Mesendoderm (in vitro differentiated cells): ENCODE data around the gene KIF2A.

Source experiments
- DNase-seq: peaks from one replicate; pipeline ENCODE4 v3.0.0; 2013
- H2AK5ac ChIP-seq: 2 replicates; pipeline ENCODE4 v1.6.1; 2013; ENCODE audit warnings: low read length, inconsistent platforms
- H2BK120ac ChIP-seq: 2 replicates; pipeline ENCODE4 v1.6.1; 2013; ENCODE audit warnings: low read depth, mild to moderate bottlenecking, low read length, moderate library complexity, mixed read lengths
- H2BK15ac ChIP-seq: replicated peaks from 2 replicates; pipeline ENCODE4 v1.6.1; 2013; ENCODE audit warnings: low read depth, mild to moderate bottlenecking, moderate library complexity
- H2BK5ac ChIP-seq: 2 replicates; pipeline ENCODE4 v1.6.1; 2013; ENCODE audit warnings: low read length, inconsistent platforms
- H3K18ac ChIP-seq: 2 replicates; pipeline ENCODE4 v1.6.1; 2013; ENCODE audit warnings: mild to moderate bottlenecking, low read length, mixed read lengths
- H3K23ac ChIP-seq: one replicate; pipeline ENCODE4 v1.6.1; 2013; ENCODE audit warnings: low read length
- H3K27ac ChIP-seq: 2 replicates; pipeline ENCODE4 v1.5.1; 2013; ENCODE audit warnings: low read depth, mild to moderate bottlenecking, inconsistent platforms, low read length, moderate library complexity
- H3K27me3 ChIP-seq: 2 replicates; pipeline ENCODE4 v1.6.1; 2013; ENCODE audit warnings: low read length, control low read depth, mild to moderate bottlenecking, inconsistent platforms; ENCODE audit not compliant: insufficient read depth, poor library complexity
- H3K36me3 ChIP-seq: 2 replicates; pipeline ENCODE4 v1.6.1; 2013; ENCODE audit warnings: low read length, inconsistent platforms; ENCODE audit not compliant: control insufficient read depth, insufficient read depth
- H3K4ac ChIP-seq: one replicate; pipeline ENCODE4 v1.6.1; 2013; ENCODE audit warnings: low read depth, mild to moderate bottlenecking, low read length, moderate library complexity
- H3K4me1 ChIP-seq: 2 replicates; pipeline ENCODE4 v1.6.1; 2013; ENCODE audit warnings: low read depth, low read length, inconsistent platforms; ENCODE audit not compliant: control insufficient read depth
- H3K4me2 ChIP-seq: 2 replicates; pipeline ENCODE4 v1.6.1; 2013; ENCODE audit warnings: low read length
- H3K4me3 ChIP-seq: 2 replicates; pipeline ENCODE4 v1.5.1; 2013; ENCODE audit warnings: mild to moderate bottlenecking, low read length
- H3K56ac ChIP-seq: one replicate; pipeline ENCODE4 v1.6.1; 2013; ENCODE audit warnings: low read length
- H3K79me1 ChIP-seq: 2 replicates; pipeline ENCODE4 v1.6.1; 2013; ENCODE audit warnings: low read length, inconsistent platforms
- H3K79me2 ChIP-seq: 2 replicates; pipeline ENCODE4 v1.6.1; 2013; ENCODE audit warnings: mild to moderate bottlenecking, low read length; ENCODE audit not compliant: control insufficient read depth, insufficient read depth
- H3K9ac ChIP-seq: 2 replicates; pipeline ENCODE4 v1.6.1; 2013; ENCODE audit warnings: low read length, inconsistent platforms
- H4K5ac ChIP-seq: one replicate; pipeline ENCODE4 v1.6.1; 2013; ENCODE audit warnings: low read length
- H4K8ac ChIP-seq: one replicate; pipeline ENCODE4 v1.6.1; 2013; ENCODE audit warnings: low read depth, mild to moderate bottlenecking, control low read depth, low read length, moderate library complexity
- WGBS: extraction: QIAGEN DNeasy Blood & Tissue Kit; methylation state at CpG from one replicate; pipeline ENCODE4 v1.1.7; 2013; ENCODE audit warnings: low lambda C conversion rate, missing lambda C conversion rate; ENCODE audit not compliant: insufficient coverage; ENCODE audit errors: extremely low coverage; 5-methylcytosine and 5-hydroxymethylcytosine counted together

The KIF2A gene

GRCh38 chr5:62273687-62274086 lies 32.3 kb upstream of the KIF2A start:
- H3K9ac ChIP-seq, result no peak overlapping the region
- H3K27ac ChIP-seq, result no peak overlapping the region
- H3K36me3 ChIP-seq, result no peaks in the 10 kb centered on the region
- H3K56ac ChIP-seq, result no peak overlapping the region
- no peak overlapping the region for H4K8ac ChIP-seq
- no peak overlapping the region for H3K4me3 ChIP-seq
- H2BK120ac ChIP-seq, result no peak overlapping the region
- no CpG with 5 or more reads among the region's 3 CpGs for WGBS
- H3K27me3 ChIP-seq, result no peaks in the 10 kb centered on the region
- H3K79me2 ChIP-seq, result no peaks in the 10 kb centered on the region
- no peak overlapping the region for H3K4me2 ChIP-seq
- no peak overlapping the region for H3K18ac ChIP-seq
- DNase-seq, result no peak
- no peaks in the 10 kb centered on the region for H3K4me1 ChIP-seq
- no peak overlapping the region for H2BK15ac ChIP-seq
- no peak overlapping the region for H3K4ac ChIP-seq
- no peaks in the 10 kb centered on the region for H3K79me1 ChIP-seq
- H4K5ac ChIP-seq, result no peak overlapping the region
- no peak overlapping the region for H3K23ac ChIP-seq
- no peak overlapping the region for H2AK5ac ChIP-seq
- no peak overlapping the region for H2BK5ac ChIP-seq

- Histone ChIP-seq H3K18ac (no peak overlapping the region), H3K9ac (no peak overlapping the region), H3K4me2 (no peak overlapping the region), H3K79me2 (no peaks in the 10 kb centered on the region), H3K79me1 (no peaks in the 10 kb centered on the region), H4K5ac (no peak overlapping the region), H3K4me1 (no peaks in the 10 kb centered on the region), H3K36me3 (no peaks in the 10 kb centered on the region), H2AK5ac (no peak overlapping the region), H3K4me3 (no peak overlapping the region), H3K56ac (no peak overlapping the region), H3K27ac (no peak overlapping the region), H3K27me3 (no peaks in the 10 kb centered on the region), H4K8ac (no peak overlapping the region), H3K23ac (no peak overlapping the region), H2BK120ac (no peak overlapping the region), H2BK5ac (no peak overlapping the region), H2BK15ac (no peak overlapping the region), H3K4ac (no peak overlapping the region)
- DNase-seq, result no peak
- no CpG with 5 or more reads among the region's 1 CpG for WGBS
These were observed 30.4 kb upstream of the KIF2A start for GRCh38 chr5:62275581-62275980.

- no peak overlapping the region for H2AK5ac ChIP-seq
- no peak overlapping the region for H2BK5ac ChIP-seq
- H3K79me1 ChIP-seq, result no peaks in the 10 kb centered on the region
- H3K18ac ChIP-seq, result no peak overlapping the region
- no peak overlapping the region for H3K4ac ChIP-seq
- no peak overlapping the region for H4K8ac ChIP-seq
- no peak overlapping the region for H3K9ac ChIP-seq
- no peak overlapping the region for H3K4me2 ChIP-seq
- no peak overlapping the region for H2BK120ac ChIP-seq
- H3K56ac ChIP-seq, result no peak overlapping the region
- no peak overlapping the region for H2BK15ac ChIP-seq
- H3K23ac ChIP-seq, result no peak overlapping the region
- no peaks in the 10 kb centered on the region for H3K79me2 ChIP-seq
- no CpG with 5 or more reads among the region's 3 CpGs for WGBS
- no peaks in the 10 kb centered on the region for H3K36me3 ChIP-seq
- H3K27ac ChIP-seq, result no peak overlapping the region
- H3K4me1 ChIP-seq, result no peaks in the 10 kb centered on the region
- no peak overlapping the region for H3K4me3 ChIP-seq
- no peak for DNase-seq
- no peak overlapping the region for H4K5ac ChIP-seq
- H3K27me3 ChIP-seq, result no peaks in the 10 kb centered on the region
These were observed 24.6 kb upstream of the KIF2A start for GRCh38 chr5:62281411-62281810.

GRCh38 chr5:62282064-62282463 lies 23.9 kb upstream of the KIF2A start:
- H2BK120ac ChIP-seq, result no peak overlapping the region
- no peaks in the 10 kb centered on the region for H3K27me3 ChIP-seq
- H3K23ac ChIP-seq, result no peak overlapping the region
- no peak overlapping the region for H3K9ac ChIP-seq
- no peak overlapping the region for H3K4me3 ChIP-seq
- H3K36me3 ChIP-seq, result no peaks in the 10 kb centered on the region
- no peaks in the 10 kb centered on the region for H3K79me2 ChIP-seq
- H3K4ac ChIP-seq, result no peak overlapping the region
- H3K18ac ChIP-seq, result no peak overlapping the region
- H3K4me2 ChIP-seq, result no peak overlapping the region
- no peak overlapping the region for H2BK5ac ChIP-seq
- no peaks in the 10 kb centered on the region for H3K79me1 ChIP-seq
- no peak overlapping the region for H2BK15ac ChIP-seq
- H4K8ac ChIP-seq, result no peak overlapping the region
- H2AK5ac ChIP-seq, result no peak overlapping the region
- no peak for DNase-seq
- no peaks in the 10 kb centered on the region for H3K4me1 ChIP-seq
- no CpG with 5 or more reads among the region's 5 CpGs for WGBS
- no peak overlapping the region for H3K56ac ChIP-seq
- no peak overlapping the region for H4K5ac ChIP-seq
- no peak overlapping the region for H3K27ac ChIP-seq

GRCh38 chr5:62283005-62283404 lies 23.0 kb upstream of the KIF2A start:
- no peak overlapping the region for H3K4ac ChIP-seq
- DNase-seq, result no peak
- H3K4me3 ChIP-seq, result no peak overlapping the region
- no peak overlapping the region for H3K56ac ChIP-seq
- no peaks in the 10 kb centered on the region for H3K79me2 ChIP-seq
- no peak overlapping the region for H3K9ac ChIP-seq
- H4K5ac ChIP-seq, result no peak overlapping the region
- H3K18ac ChIP-seq, result no peak overlapping the region
- H2BK120ac ChIP-seq, result no peak overlapping the region
- no peak overlapping the region for H2BK5ac ChIP-seq
- no peaks in the 10 kb centered on the region for H3K79me1 ChIP-seq
- no peaks in the 10 kb centered on the region for H3K4me1 ChIP-seq
- no peak overlapping the region for H3K4me2 ChIP-seq
- no peaks in the 10 kb centered on the region for H3K36me3 ChIP-seq
- H2AK5ac ChIP-seq, result no peak overlapping the region
- H3K27ac ChIP-seq, result no peak overlapping the region
- no peaks in the 10 kb centered on the region for H3K27me3 ChIP-seq
- H3K23ac ChIP-seq, result no peak overlapping the region
- no peak overlapping the region for H4K8ac ChIP-seq
- H2BK15ac ChIP-seq, result no peak overlapping the region

GRCh38 chr5:62283861-62284260 lies 22.1 kb upstream of the KIF2A start:
- Histone ChIP-seq H2BK15ac (no peak overlapping the region), H3K56ac (no peak overlapping the region), H2BK5ac (no peak overlapping the region)

More at GRCh38 chr5:62283861-62284260, 22.1 kb upstream of the KIF2A start:
- no peaks in the 10 kb centered on the region for H3K27me3 ChIP-seq
- H3K79me1 ChIP-seq, result no peaks in the 10 kb centered on the region
- H2BK120ac ChIP-seq, result no peak overlapping the region
- H3K27ac ChIP-seq, result no peak overlapping the region
- H3K9ac ChIP-seq, result no peak overlapping the region
- no CpG with 5 or more reads among the region's 2 CpGs for WGBS
- no peak overlapping the region for H4K5ac ChIP-seq
- DNase-seq, result no peak
- H3K18ac ChIP-seq, result no peak overlapping the region
- H4K8ac ChIP-seq, result no peak overlapping the region
- no peaks in the 10 kb centered on the region for H3K4me1 ChIP-seq
- no peaks in the 10 kb centered on the region for H3K79me2 ChIP-seq
- no peak overlapping the region for H2AK5ac ChIP-seq
- H3K23ac ChIP-seq, result no peak overlapping the region
- no peak overlapping the region for H3K4me3 ChIP-seq
- H3K36me3 ChIP-seq, result no peaks in the 10 kb centered on the region
- no peak overlapping the region for H3K4ac ChIP-seq
- H3K4me2 ChIP-seq, result no peak overlapping the region
